ENCODE data around the gene METAP2.
"Not testable (repeated sequence)": the region's sequence is repeated elsewhere in the genome, so short reads cannot be mapped to it uniquely, and the experiment has no call there.

GRCh38 chr12:95452501-95452900, 21.5 kb upstream of the METAP2 start:
- not testable (repeated sequence) for TF ChIP-seq CTCF (IDR thresholded peaks at IDR 0.05); POLR2AphosphoS5 (IDR thresholded peaks at IDR 0.05; ENCODE audit: low read depth, low read length); TCF7L2 (IDR thresholded peaks at IDR 0.05; ENCODE audit: low read depth, low read length)
- TF ChIP-seq, protein P1, sequence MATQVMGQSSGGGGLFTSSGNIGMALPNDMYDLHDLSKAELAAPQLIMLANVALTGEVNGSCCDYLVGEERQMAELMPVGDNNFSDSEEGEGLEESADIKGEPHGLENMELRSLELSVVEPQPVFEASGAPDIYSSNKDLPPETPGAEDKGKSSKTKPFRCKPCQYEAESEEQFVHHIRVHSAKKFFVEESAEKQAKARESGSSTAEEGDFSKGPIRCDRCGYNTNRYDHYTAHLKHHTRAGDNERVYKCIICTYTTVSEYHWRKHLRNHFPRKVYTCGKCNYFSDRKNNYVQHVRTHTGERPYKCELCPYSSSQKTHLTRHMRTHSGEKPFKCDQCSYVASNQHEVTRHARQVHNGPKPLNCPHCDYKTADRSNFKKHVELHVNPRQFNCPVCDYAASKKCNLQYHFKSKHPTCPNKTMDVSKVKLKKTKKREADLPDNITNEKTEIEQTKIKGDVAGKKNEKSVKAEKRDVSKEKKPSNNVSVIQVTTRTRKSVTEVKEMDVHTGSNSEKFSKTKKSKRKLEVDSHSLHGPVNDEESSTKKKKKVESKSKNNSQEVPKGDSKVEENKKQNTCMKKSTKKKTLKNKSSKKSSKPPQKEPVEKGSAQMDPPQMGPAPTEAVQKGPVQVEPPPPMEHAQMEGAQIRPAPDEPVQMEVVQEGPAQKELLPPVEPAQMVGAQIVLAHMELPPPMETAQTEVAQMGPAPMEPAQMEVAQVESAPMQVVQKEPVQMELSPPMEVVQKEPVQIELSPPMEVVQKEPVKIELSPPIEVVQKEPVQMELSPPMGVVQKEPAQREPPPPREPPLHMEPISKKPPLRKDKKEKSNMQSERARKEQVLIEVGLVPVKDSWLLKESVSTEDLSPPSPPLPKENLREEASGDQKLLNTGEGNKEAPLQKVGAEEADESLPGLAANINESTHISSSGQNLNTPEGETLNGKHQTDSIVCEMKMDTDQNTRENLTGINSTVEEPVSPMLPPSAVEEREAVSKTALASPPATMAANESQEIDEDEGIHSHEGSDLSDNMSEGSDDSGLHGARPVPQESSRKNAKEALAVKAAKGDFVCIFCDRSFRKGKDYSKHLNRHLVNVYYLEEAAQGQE (IDR thresholded peaks at IDR 0.05; ENCODE audit: insufficient read depth in 1 of 2, low read depth in 2 of 2, low read length in 1 of 2): not testable (repeated sequence)

Data from Panc1 (cell line).